Stimulated activated CD4-positive, alpha-beta T cell treated with anti-CD3 and anti-CD28 coated beads, Interleukin-12 subunit alpha, Interleukin-12 subunit beta, amount 100 ng/mL, for 4 hours (primary cell): Measurements from ENCODE around the gene XAGE3.

ENCODE experiments used
- DNase-seq: peaks from one replicate; pipeline ENCODE4 v3.0.0-alpha.2; 2020

XAGE3 gene

GRCh38 chrX:52839137-52839536 is 28.7 kb downstream of the XAGE3 start:
- DNase-seq = no peak

- no peak for DNase-seq
Measured at GRCh38 chrX:52830551-52830950, 37.3 kb downstream of the XAGE3 start.

- no peak for DNase-seq
Measured at GRCh38 chrX:52824608-52825007, 43.3 kb downstream of the XAGE3 start.

- DNase-seq = no peak
Measured at GRCh38 chrX:52821079-52821760, 46.7 kb downstream of the XAGE3 start.

GRCh38 chrX:52819788-52820187 is 48.1 kb downstream of the XAGE3 start:
- DNase-seq = no peak
